DND-41 (cell line): ENCODE data around the gene NTM.
"Not testable (repeated sequence)": the region's sequence is repeated elsewhere in the genome, so short reads cannot be mapped to it uniquely, and the experiment has no call there.

ENCODE experiments used
- ATAC-seq: fragments of 200-7000 bp; cut with Tn5 transposase; 3 replicates; pipeline ENCODE4 v1.9.1; 2021; ENCODE audit warnings: low read depth; ENCODE audit not compliant: insufficient read depth
- DNase-seq: peaks from one replicate; pipeline ENCODE4 v3.0.0-alpha.2; 2020
- H2AFZ ChIP-seq: 2 replicates; pipeline ENCODE4 v1.6.0; 2012; ENCODE audit warnings: low read depth, low read length
- H3K27ac ChIP-seq: 2 replicates; pipeline ENCODE4 v1.5.1; 2012; ENCODE audit warnings: low read length, inconsistent platforms
- H3K27me3 ChIP-seq: fragments of 200-600 bp; sonication (generic); 2 replicates; pipeline ENCODE4 v1.6.0; 2012; ENCODE audit warnings: low read length, mild to moderate bottlenecking, inconsistent platforms; ENCODE audit not compliant: insufficient read depth, poor library complexity
- H3K36me3 ChIP-seq: 2 replicates; pipeline ENCODE4 v1.5.1; 2012; ENCODE audit warnings: low read length, inconsistent platforms; ENCODE audit not compliant: insufficient read depth
- H3K4me1 ChIP-seq: 2 replicates; pipeline ENCODE4 v1.5.1; 2012; ENCODE audit warnings: mild to moderate bottlenecking, low read length; ENCODE audit not compliant: insufficient read depth
- H3K4me2 ChIP-seq: 2 replicates; pipeline ENCODE4 v1.6.0; 2012; ENCODE audit warnings: mild to moderate bottlenecking, moderate library complexity, low read length, inconsistent platforms; ENCODE audit not compliant: insufficient read depth
- H3K4me3 ChIP-seq, 2 experiments: fragments of 200-600 bp in 1 of 2; shearing (Covaris generic) in 1 of 2; 2 replicates each; pipeline ENCODE4 v1.5.1; 2012 to 2016; ENCODE audit warnings: inconsistent platforms in 2 of 2, low read length in 2 of 2, mild to moderate bottlenecking in 2 of 2, low read depth in 1 of 2, moderate library complexity in 1 of 2
- H3K79me2 ChIP-seq: 2 replicates; pipeline ENCODE4 v1.6.0; 2012; ENCODE audit warnings: low read length, inconsistent platforms; ENCODE audit not compliant: insufficient read depth
- H3K9ac ChIP-seq: 2 replicates; pipeline ENCODE4 v1.6.0; 2012; ENCODE audit warnings: low read depth, mild to moderate bottlenecking, inconsistent platforms, low read length, moderate library complexity
- H3K9me3 ChIP-seq: 2 replicates; pipeline ENCODE4 v1.5.1; 2012; ENCODE audit warnings: low read length, moderate library complexity, mild to moderate bottlenecking, inconsistent platforms; ENCODE audit not compliant: insufficient read depth, severe bottlenecking
- H4K20me1 ChIP-seq: 2 replicates; pipeline ENCODE4 v1.6.0; 2012; ENCODE audit warnings: low read length; ENCODE audit not compliant: insufficient read depth
- EZH2 ChIP-seq: IDR thresholded peaks from 3 replicates; pipeline ENCODE4 v1.6.1; 2012; ENCODE audit warnings: borderline replicate concordance, low read depth, mild to moderate bottlenecking, moderate library complexity, low read length, inconsistent platforms; ENCODE audit not compliant: severe bottlenecking
- TF ChIP-seq, protein P1 (sequence below): IDR thresholded peaks from 2 replicates; pipeline ENCODE4 v1.5.1; 2012; ENCODE audit warnings: borderline replicate concordance, low read length, moderate library complexity, mild to moderate bottlenecking; ENCODE audit not compliant: poor library complexity, severe bottlenecking; ENCODE audit errors: extremely low read depth

The NTM gene

DNA sequence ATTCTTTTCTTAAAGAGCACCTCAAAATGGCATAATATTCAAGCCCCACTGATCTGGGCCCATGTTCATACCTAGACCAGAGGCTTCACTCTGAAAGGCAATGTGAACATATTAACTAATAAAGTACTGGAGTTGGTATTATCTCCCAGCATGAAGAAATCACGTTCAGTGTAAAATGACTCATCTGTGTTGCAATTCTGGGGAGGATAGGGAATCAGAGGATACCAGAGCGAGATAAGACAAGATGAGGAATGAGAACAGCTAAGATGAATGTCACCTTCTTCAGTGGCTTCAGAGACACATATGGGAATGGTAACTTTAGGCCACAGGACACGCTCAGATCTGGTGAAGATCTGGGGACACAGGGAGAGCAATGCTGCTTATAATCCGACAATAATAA, 121.1 kb downstream of the NTM start:
- Histone ChIP-seq H2AFZ (no peak overlapping the region), H3K4me3 (no peak overlapping the region), H3K9me3 (no peaks in the 10 kb centered on the region), H3K9ac (no peak overlapping the region), H3K36me3 (no peaks in the 10 kb centered on the region), H3K79me2 (no peaks in the 10 kb centered on the region), H3K4me1 (no peaks in the 10 kb centered on the region), H3K4me2 (no peak overlapping the region), H3K27me3 (peaks cover 11% of the 10 kb centered on the region), H4K20me1 (no peaks in the 10 kb centered on the region), H3K27ac (no peak overlapping the region)
- ATAC-seq (no peak), DNase-seq (no peak)
- no peak for TF ChIP-seq EZH2
- TF ChIP-seq, protein P1, sequence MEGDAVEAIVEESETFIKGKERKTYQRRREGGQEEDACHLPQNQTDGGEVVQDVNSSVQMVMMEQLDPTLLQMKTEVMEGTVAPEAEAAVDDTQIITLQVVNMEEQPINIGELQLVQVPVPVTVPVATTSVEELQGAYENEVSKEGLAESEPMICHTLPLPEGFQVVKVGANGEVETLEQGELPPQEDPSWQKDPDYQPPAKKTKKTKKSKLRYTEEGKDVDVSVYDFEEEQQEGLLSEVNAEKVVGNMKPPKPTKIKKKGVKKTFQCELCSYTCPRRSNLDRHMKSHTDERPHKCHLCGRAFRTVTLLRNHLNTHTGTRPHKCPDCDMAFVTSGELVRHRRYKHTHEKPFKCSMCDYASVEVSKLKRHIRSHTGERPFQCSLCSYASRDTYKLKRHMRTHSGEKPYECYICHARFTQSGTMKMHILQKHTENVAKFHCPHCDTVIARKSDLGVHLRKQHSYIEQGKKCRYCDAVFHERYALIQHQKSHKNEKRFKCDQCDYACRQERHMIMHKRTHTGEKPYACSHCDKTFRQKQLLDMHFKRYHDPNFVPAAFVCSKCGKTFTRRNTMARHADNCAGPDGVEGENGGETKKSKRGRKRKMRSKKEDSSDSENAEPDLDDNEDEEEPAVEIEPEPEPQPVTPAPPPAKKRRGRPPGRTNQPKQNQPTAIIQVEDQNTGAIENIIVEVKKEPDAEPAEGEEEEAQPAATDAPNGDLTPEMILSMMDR, result no peak

DNA sequence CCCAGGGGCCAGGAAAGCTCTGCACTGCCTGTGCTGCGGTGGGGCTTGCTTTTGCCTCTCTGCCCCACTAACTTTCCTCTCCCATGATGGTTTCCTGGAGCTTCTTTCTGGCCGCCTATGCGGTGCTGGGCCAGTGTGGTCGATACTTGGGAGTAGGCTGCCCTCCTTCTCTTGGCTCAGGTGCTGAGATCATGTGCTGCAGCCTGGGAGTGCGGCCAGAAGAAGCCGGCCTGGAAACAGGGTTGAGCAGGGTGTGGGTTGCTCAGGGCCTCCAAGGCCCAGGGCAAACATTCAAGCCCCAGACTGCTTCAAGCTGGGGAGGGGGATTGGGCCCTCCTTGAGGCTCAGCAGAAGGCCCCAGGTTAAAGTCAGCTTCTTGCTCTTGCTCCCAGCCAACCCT, 125.0 kb downstream of the NTM start:
- peaks cover 11% of the 10 kb centered on the region for H3K27me3 ChIP-seq

DNA sequence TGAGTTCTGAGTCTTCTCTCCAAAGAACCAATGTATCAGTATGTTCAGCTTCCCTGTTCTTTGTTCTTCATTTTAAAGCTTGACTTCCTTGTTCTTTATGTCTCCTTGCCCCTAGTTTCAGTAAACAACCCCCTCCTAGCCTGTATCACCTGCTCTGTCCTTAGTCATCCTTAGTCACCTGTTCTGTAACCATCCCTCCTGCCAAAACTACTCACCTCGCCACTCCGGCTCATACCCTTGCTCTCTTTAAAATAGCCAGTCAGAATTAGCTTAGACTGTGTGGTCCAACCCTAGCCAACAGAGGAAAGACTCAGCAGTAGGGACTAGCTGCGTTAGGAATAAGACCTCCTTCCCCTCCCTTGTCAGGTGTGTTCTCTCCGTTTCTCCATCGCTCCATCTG, 127.3 kb downstream of the NTM start:
- ATAC-seq, H3K4me2 ChIP-seq: not testable (repeated sequence)

More for the DNA sequence above, 125.0 kb downstream of the NTM start:
- Histone ChIP-seq H3K9me3 (no peaks in the 10 kb centered on the region), H3K4me3 (no peak overlapping the region), H3K4me2 (no peak overlapping the region), H3K9ac (no peak overlapping the region), H2AFZ (no peak overlapping the region), H3K36me3 (no peaks in the 10 kb centered on the region), H3K4me1 (no peaks in the 10 kb centered on the region), H3K27ac (no peak overlapping the region), H3K79me2 (no peaks in the 10 kb centered on the region), H4K20me1 (no peaks in the 10 kb centered on the region)
- DNase-seq (no peak), ATAC-seq (no peak)
- TF ChIP-seq, protein P1, result no peak
- TF ChIP-seq EZH2, result no peak

DNA sequence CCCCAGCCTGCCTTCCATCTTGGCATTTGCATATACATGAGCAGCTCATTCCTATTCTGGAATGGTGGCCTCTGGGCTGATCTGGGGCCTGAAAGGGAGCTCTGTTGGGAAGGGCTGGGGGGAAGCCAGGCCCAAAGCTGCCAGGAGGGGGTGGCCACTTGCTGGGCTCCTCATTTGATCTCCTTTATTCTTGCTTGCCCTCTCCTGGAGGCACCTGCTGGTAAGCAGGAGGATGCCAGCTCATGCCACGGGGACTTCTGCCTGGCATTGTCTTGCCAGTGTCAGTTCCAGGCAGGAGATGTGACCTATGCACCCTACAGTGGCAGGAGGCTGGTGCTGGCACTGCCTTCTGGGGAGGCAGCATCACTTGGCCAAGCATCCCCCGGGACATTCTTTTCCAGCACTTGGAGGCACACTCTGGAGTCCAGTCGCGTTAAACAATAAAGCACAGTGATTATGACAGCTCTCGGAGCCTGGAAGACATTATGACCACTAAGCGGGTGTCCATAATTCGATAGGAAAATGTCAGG, 128.3 kb downstream of the NTM start:
- no peaks in the 10 kb centered on the region for H3K79me2 ChIP-seq
- ATAC-seq (no peak), DNase-seq (no peak)
- H3K27ac ChIP-seq, result no peak overlapping the region
- no peak overlapping the region for H3K4me3 ChIP-seq
- H3K27me3 ChIP-seq, result peaks cover 18% of the 10 kb centered on the region
- TF ChIP-seq, protein P1, result no peak
- no peak for TF ChIP-seq EZH2
- H3K9me3 ChIP-seq, result no peaks in the 10 kb centered on the region
- H3K9ac ChIP-seq, result no peak overlapping the region
- no peak overlapping the region for H3K4me2 ChIP-seq
- H3K36me3 ChIP-seq, result no peaks in the 10 kb centered on the region
- no peak overlapping the region for H2AFZ ChIP-seq
- H4K20me1 ChIP-seq, result no peaks in the 10 kb centered on the region
- no peaks in the 10 kb centered on the region for H3K4me1 ChIP-seq

More for the DNA sequence above, 127.3 kb downstream of the NTM start:
- H3K27ac ChIP-seq, H3K9ac ChIP-seq, H4K20me1 ChIP-seq, H3K4me1 ChIP-seq, H2AFZ ChIP-seq, DNase-seq, H3K36me3 ChIP-seq, H3K4me3 ChIP-seq, H3K79me2 ChIP-seq, H3K9me3 ChIP-seq: not testable (repeated sequence)
- peaks cover 16% of the 10 kb centered on the region for H3K27me3 ChIP-seq
